Posterior vena cava (tissue), 2 donors: Measurements from ENCODE around the gene BMP7. TPM values are rescaled to one million over a fixed set of nuclear protein-coding genes. Genes with fewer than 3 reads are reported as not detected.
"Not testable (repeated sequence)": the region's sequence is repeated elsewhere in the genome, so short reads cannot be mapped to it uniquely, and the experiment has no call there.

ENCODE experiments used
- DNase-seq: peaks from one replicate; pipeline ENCODE4 v3.0.0-alpha.2; 2020; ENCODE audit warnings: low spot score
- intact Hi-C, 2 donors: fragments of 100-400 bp; cut with DNase I; formaldehyde crosslinking; loops; one replicate each; pipeline versions ENCODE4 v1.14.1 to v1.14.2; 2022 to 2023
- total RNA-seq, 2 donors: library from RNA; stranded (reverse); fragmentation: NEBNext Ultra II Directional; extraction: Animal tissue kit (Norgen Biotek cat#: 25700); gene quantifications; one replicate each; pipeline ENCODE4 v1.2.1, GENCODE V29; 2021
- donor health status: DM: yes; HTN: yes; CAD: no.
- donor health status: DM: yes; HTN: yes; CAD: no.

The BMP7 gene
- total RNA-seq, 2 donors from 2014 or later: 0.65 TPM; not detected in 1

DNA sequence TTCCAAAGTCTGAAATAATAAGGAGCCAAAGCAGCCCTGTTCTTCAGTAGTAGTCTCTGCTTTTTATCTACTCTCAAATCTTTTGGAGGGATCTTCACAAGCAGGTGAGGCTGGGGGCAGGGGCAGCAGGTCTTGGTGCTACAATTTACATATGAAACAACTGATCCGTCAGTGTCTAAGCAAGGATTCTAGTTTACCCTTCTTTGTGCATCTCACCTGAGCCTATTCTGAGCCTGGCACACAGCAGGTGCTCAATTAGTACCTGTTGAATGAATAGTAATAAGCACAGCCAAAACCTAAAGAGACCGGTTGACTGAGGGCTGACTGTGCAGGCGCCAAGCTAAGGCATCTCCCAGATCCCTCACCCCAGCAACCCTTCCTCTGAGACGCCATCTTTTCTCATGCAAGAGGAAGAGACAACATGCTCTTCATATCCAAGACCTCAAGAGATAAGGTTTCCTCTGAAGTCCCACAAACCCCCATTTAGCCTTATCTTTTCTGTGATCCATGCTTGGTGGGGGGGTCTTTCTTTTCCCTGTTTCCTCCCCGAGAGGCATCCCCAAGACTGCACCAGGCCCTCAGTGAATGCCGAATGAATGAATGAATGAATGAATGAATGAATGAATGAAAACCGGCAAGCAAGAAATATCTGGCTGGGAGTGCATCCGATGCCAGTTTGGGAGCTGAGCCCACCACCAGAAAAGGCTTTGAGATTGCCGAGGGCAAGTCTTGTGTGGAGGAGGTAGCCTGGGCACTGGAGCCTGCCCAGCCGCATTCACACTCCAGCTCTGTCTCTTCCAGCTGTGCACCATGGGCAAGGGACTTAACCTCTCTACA lies 2.9 kb upstream of the BMP7 start:
- DNase-seq: no peak
- intact Hi-C loops: no loop called here

DNA sequence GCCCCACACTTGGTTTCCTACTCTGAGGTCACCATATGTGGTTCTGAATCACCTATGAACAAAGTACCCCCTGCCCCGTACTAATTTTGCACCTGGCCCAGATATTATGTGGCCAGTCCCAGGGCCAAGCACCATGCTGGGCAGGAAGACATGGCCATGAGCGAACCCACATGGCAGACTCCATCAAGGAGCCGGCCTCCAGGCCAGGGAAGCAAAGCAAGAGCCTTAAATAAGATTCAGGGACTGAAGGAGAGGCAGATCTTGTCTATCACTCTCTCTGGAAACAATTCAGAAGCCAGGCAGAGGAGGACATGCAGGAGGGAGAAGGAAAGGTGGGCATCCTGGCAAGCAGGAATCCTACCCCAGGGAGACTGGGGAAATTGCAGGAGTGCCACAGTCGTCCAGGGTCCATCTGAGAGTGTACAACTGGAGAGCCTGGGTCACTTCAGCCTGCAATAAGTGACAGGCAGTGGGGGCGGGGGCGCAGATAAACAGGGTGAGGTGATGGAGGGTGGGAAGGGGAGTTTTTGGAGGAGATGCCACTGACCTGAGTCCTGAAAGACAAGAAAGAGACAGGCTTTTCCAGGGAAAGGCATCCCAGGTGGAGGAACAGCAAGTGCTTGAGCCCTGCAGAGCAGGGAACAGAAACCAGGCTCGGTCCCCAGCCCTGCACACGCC lies 2.1 kb upstream of the BMP7 start:
- intact Hi-C loops: no loop called here
- DNase-seq: no peak

DNA sequence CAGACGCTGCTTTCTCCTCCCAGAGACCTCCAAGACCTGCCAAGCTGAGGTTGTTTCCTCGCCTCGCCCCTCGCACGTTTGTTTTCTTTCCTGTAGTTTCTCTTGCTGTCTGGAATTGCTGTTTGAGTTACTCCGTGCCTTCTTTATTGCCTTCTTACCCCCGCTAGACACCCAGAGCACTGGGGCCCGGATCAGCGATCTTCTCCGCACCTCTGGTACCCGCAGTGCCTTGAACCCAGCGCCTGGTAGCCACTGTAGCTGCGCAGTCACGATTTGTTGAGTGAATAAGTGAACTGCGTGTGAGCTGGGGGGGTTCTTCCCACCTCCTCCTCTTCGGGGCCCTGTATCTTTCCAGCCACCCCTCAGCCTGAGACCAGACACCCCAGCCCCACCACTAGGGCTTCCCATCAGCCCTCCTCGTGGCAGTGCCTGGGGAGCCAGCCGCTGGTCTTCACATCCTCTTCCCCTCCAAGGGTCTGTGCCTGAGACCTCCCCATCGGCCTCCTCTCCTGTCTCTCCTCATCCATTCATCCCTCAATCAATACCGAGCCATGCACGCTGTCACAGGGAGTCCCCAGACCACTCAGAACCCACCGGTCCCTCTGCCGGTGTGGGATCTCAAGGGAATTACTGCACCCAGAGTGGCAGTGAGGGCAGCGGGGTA lies 849 bp upstream of the BMP7 start:
- DNase-seq: no peak
- intact Hi-C loops: no loop called here

DNA sequence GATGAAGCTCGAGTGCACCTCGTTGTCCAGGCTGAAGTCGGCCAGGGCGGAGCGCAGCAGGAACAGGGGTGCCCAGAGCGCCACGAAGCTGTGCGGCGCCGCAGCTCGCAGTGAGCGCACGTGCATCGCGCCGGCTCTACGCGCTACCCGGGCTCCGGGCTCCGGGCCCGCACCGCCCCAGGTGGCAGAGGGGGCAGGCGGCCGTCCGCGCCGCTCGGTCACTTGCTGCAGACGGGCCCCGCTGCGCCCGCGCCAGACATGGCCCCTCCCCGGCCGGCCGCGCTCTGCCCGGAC lies 497 bp downstream of the BMP7 start:
- no peak for DNase-seq
- intact Hi-C loops: no loop called here

DNA sequence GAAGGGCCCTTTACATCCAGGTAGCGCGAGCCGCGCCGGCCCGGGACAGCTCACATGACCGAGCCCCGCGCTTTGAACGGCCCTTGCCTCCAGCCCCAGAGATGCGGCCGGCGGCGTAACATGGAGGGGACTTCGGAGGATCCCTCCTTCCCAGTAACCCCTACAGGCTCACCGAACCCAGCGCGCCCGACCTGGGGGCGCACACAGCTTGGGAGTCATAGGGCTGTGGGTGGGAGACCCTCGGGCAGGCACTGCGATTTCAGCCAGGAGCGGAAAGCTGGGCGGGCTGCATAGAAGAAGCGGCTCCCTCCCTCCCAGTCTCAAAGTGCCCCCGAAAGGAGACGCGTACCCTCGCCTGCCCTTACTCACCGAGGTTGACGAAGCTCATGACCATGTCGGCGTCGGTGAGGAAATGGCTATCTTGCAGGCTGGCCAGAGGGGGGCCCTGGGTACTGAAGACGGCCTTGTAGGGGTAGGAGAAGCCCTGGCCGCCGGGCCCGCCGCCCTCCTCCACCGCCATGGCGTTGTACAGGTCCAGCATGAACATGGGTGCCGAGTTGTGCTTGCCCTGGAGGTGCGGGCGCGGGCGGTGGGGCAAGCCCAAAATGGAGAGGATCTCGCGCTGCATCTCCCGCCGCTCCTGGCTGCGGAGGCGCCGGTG lies 975 bp downstream of the BMP7 start:
- DNase-seq: no peak
- intact Hi-C loops: no loop called here

DNA sequence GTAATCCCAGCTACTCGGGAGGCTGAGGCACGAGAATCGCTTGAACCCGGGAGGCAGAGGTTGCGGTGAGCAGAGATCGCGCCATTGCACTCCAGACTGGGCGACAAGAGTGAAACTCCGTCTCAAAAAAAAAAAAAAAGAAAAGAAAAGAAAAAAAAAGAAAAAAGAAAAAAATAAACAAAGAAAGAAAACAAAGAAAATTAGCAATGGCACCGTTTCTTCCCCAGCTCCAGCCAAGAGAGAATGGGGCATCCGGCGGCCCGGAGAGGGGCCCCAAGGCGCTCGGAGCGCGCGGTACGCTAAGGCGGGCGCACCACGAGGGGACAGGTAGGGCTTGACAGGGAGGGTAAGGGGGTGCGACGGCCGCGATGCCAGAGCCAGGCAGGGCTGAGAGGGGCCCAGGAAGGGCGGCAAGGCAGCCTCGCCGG lies 1.5 kb downstream of the BMP7 start:
- intact Hi-C loops, DNase-seq: not testable (repeated sequence)

DNA sequence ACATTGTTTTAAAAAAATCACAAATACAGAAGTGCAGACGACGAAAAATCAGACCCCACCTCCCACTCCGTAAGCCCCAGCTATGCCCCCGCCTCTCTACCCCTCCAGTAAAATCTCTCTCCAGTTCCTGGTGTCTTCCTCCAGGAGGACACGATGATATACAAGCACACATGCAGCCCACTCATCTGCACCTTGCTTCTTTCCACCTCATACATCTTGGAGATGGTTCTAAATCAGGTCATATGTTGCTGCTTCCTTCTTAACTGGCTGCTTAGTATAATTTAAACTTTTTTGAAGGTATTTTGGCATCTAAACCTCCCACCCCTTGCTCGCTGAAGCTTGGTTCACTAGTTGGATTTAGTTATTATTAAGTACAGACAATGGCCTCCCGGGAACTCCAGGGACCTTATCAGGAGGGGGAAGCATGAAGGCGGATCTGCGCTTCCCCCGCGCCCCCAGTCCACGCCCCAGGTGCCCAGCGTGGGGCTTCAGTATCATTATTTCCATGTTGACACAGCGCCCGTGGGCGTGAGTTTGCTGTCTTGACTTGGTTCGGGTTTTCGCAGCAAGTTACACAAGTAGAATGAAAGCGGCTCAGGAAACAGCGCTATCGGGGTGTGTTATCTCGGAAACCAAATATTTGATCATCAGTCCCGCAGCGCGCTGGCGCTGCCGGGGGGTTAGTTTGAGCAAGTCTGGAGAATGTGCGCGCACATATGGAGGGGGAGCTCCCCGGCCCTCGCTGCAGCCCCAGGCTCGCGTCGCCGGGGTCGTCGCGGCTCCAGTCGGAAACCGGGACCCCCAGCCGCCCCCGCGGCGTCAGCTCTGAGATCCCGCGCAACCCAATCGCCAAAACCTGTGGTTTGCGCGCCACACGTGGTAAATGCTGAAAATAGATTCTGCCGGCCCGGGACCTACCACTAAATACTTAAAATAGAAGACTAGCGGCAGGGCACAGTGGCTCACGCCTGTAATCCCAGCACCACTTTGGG lies 2.3 kb downstream of the BMP7 start:
- intact Hi-C loops: no loop called here
- DNase-seq: no peak

DNA sequence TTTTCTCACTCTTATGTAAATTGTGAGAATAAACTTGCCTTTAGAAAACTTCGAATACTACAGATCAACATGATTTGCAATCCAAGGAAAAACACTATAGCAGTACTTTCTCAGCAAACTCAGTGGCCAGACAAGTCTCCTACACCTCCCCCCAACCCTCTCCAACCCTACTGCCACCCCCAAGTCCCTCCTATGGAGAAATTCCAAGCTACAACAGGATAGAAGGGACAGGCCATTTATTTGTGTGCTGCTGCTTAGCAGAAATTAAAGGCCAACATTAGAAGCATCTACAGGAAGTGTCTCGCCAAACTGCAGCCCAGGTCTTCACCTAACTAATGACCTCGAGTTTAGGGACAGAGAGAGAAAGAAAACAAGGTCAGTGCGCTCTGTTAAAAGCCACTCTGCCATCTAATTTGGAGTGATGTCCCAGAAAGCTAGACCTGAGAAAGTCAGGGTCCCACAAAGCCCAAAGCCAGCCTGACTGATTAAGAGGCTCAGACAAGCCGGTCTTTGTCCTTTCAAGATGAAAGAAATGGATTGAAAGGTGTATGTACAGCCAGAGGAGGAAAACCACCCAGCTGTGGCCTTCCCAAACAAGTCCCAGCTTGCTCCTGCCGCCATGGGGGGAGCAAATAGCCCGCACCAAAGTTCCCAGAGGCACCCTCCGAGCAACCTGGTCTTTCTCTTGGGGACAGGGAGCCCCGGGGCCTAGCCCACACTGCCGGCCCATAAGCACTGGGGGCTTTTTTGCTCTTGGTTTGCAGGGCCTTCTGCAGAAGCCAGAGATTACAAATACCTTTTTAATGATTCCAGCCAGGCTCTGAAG lies 3.4 kb downstream of the BMP7 start:
- intact Hi-C loops: no loop called here
- no peak for DNase-seq

DNA sequence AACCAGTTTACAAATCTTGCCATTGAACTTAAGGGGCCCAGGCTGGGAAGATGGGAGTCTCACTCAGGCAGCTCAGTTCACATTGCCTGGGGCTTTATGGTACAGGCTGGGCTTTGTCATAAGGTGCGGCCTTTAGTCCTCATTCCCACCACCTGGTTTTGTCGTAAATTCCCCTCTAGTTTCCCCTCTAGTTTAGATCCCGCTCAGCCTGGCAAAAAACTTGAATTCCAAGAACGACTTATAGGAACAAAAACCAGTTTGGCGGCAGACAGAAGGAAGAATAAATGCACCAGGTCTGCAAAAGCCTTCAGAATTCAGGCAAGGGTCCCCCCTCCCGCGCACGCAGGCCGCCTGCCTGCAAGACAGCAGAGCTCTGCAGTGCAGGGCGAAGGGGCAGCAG lies 4.1 kb downstream of the BMP7 start:
- intact Hi-C loops: no loop called here
- no peak for DNase-seq

DNA sequence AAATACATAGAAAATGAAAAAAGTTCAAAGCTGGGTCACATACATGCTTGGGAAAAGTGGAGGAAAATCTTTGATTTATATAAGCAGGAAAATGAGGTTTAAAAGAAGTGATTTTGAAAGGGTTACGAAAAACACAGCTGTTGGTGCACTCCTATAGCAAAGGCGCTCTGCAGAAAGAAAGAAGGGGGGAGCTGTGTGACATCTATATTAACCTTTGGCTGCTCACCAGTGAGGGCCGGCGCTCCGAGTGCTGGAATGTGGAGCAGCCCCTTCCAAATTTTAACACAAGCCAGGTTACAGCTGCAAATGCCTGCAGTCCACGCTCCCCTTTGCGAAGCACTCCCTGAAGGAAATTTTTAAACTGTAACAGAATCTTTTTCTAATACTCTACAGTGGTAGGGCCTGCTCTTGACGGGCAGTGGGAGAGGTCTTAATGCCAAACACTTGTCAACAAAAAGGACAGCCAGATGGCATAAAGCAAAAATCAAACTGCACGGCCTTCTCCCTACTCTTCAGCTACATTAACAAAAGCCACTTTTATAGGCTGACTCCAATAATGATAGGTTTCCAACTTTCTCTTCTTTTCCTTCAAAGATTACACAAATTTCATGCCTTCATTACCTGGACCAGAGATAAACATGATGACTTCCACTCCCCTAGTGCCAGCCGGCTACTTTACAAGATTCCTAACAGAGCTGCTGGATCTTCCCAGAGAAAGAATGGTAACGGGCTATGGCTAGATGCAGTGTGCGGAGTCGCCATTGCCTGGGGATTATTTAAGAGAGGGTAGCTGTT lies 4.8 kb downstream of the BMP7 start:
- intact Hi-C loops: no loop called here
- DNase-seq: no peak

DNA sequence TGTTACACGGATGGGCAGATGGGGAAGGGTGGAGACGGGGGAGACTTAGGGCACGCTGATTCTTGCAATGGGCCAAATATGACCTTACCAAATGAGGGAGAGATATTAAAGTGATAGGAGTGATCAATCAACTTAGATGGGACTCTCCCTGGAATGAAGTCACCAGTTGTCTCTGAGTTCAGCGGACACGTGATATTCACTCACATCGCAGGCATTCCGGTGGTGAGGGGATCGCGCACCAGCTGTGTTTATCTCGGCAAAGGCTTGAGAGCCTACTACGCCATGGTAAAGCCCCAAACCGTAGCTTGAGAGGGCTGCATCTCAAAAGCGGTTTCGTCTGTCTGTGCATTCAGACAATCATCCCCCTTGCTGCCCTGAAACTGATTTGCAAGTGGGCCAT lies 5.5 kb downstream of the BMP7 start:
- intact Hi-C loops: no loop called here
- no peak for DNase-seq

DNA sequence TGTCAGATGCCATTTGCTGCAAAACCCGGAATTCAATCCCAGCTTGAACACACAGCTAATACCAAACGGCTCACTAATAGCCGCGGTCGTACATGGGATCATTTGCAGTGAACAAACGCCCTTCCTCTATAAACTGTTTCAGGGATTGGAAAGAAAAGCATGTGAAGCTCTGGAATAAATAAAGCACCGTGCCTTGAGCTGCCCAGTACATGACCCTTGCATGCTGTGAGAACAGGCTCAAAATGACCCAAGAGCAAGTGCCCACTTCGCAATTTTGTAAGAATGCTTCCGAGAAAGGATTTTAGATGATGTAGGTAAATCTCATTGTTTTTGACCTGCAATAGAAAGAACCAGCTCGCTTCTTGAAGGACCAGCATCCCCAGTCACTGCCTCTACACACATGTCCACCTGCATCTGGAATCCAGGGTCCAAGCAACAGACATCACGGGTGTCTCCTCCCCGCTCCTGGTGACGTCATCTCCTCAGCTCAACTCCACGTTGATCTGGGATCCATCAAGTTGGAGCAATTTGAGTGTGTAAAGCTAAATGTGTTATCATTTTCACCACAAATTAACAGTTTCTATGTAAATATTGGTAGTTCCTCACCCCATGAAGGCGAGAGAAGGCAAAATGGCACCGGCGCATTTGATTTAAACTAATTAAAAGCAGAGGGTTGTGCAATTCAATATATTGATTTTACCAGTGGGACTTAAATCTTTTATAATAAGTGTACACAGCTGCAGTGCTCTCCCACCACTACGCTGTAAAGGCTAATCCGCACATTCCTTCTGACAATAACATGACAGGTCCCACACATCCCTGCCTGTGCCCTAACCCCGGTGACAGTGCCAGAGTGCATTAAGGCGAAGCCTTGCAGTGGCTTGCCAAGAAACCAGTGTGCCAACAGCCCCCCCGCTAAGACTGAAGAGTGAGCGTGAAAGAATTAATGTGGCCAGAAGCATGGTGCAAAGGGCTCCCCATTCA lies 6.2 kb downstream of the BMP7 start:
- no peak for DNase-seq

DNA sequence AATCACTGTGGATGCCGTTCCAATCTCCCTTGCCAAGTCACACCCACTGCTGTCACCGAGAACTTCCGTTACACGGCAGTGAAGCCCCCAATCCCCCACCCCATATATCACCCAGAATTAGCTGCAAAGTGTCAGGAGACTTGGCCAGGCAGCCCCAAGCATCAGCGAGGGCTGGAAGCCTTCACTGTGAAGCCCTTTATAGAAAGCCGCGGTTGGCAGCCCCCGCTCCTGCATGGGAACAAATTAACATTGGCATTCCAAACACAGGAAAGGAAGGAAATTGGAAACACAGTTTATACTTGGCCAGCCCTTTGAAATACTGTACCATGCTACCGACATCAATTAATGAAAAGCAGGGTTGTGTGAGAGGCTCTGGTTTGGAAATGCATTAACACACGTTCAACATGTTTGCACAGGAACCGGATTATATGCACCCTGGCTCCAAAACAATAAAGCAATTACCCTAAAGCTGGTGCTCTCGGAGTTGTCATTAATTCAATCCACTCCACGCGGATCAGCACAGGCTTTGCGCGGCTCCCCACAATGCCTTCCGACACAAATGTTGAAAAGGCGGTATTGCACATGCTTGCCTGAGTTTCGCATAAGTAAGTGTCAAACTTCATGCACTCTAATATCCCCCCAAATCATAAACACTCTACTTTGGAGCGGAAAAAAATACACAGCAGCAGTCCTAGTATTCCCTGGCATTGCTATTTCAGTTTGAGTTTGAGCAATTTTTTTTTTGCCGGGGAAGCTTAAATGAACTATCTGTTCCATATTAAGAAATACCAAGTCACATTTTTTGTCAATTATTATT lies 7.1 kb downstream of the BMP7 start:
- DNase-seq: no peak
- intact Hi-C loops: no loop called here

More for the DNA sequence above, 6.2 kb downstream of the BMP7 start:
- intact Hi-C loops: no loop called here

DNA sequence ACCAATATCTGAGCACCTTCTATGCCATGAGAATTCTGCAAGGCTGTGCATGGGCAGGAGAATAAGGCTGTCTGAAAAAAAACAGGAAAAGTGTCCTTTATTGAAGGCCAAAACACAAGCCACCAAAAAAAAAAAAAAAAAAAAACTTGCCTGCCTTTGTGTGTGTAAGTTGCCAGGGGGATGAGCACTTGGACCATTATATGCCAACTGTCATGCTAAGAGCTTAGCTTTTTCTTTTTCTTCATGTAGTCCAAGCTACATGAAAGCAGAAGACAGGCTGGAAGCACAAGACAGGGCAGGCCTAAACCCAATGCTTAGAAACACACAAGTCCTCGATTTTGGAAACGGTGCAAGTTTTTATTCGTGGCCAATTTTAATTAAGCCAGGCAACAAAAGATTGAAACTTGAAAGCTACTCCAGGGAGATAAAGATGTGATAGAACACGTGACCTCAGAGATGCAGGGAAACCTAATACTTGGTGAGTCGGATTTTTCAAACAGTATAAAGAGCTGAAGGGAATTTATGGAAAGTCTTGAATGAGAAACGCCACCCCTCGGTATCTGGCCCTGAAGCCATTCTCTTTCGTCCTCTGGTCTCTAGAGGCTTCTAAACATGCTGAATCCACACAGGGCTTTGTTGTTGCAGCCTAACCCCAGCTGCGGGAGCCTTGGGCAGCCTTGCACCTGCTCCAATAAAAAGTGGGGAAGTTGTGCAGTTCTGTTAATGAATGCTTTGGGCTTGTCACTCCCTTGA lies 8.6 kb downstream of the BMP7 start:
- DNase-seq: no peak
- intact Hi-C loops: no loop called here

DNA sequence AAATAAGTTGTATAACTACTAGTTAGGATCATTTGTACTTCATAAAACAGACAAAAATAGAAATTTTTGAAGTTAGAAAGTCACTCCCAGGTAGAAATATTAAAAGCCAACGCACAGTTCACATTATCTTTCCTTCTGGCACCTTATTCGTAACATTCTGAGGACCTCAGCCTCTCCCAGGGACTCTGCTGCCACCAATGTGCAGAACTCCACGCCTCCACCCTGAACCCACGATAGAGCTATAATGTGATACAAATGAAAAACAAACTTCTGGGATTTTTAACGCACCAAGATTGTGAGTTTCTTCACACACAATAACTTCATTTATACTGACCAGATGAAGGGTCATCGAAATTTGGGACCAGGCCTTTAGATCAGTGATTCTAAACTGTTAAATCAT lies 9.5 kb downstream of the BMP7 start:
- no peak for DNase-seq
- intact Hi-C loops: no loop called here
